ENCODE data around the gene PPP1R13B. TPM values are rescaled to one million over a fixed set of nuclear protein-coding genes. Genes with fewer than 3 reads are reported as not detected.

PPP1R13B gene
- total RNA-seq, 1 donor from 2014 or later = 16.2 TPM

GRCh38 chr14:103729496-103730448 is 117.6 kb downstream of the PPP1R13B start:
- ATAC-seq (ENCODE audit: low read depth) (no peak), DNase-seq (no peak)
- no peaks in the 10 kb centered on the region for H3K27me3 Mint-ChIP-seq
- no peak for TF ChIP-seq CTCF (IDR thresholded peaks at IDR 0.05)
- CTCF ChIA-PET = no interaction called here
- H3K9me3 Mint-ChIP-seq = no peaks in the 10 kb centered on the region
- H3K4me3 Mint-ChIP-seq = no peak overlapping the region
- POLR2A ChIA-PET = no interaction called here
- peaks cover 34% of the 10 kb centered on the region for H3K36me3 Mint-ChIP-seq (ENCODE audit: low read depth)
- no peaks in the 10 kb centered on the region for H3K4me1 Mint-ChIP-seq
- H3K27ac Mint-ChIP-seq = no peak overlapping the region
- intact Hi-C loops (cut with micrococcal nuclease) = no loop called here

- Mint-ChIP-seq H3K9me3 (no peaks in the 10 kb centered on the region), H3K4me3 (no peak overlapping the region), H3K4me1 (no peaks in the 10 kb centered on the region), H3K27me3 (no peaks in the 10 kb centered on the region), H3K27ac (no peak overlapping the region), H3K36me3 (ENCODE audit: low read depth) (peaks cover 29% of the 10 kb centered on the region)
- POLR2A ChIA-PET = no interaction called here
- DNase-seq (no peak), ATAC-seq (ENCODE audit: low read depth) (no peak)
- no peak for TF ChIP-seq CTCF (IDR thresholded peaks at IDR 0.05)
- CTCF ChIA-PET = no interaction called here
- intact Hi-C loops (cut with micrococcal nuclease) = no loop called here
Observed at GRCh38 chr14:103728721-103729120, 118.7 kb downstream of the PPP1R13B start.

- H3K36me3 Mint-ChIP-seq (ENCODE audit: low read depth) = peaks cover 23% of the 10 kb centered on the region
Observed at GRCh38 chr14:103728141-103728540, 119.2 kb downstream of the PPP1R13B start.

GRCh38 chr14:103727313-103727980 is 119.9 kb downstream of the PPP1R13B start:
- Mint-ChIP-seq H3K27ac (no peak overlapping the region), H3K4me1 (no peaks in the 10 kb centered on the region), H3K4me3 (no peak overlapping the region), H3K36me3 (ENCODE audit: low read depth) (peaks cover 19% of the 10 kb centered on the region), H3K27me3 (no peaks in the 10 kb centered on the region), H3K9me3 (no peaks in the 10 kb centered on the region)
- no peak for TF ChIP-seq CTCF (IDR thresholded peaks at IDR 0.05)
- ChIA-PET POLR2A (interaction anchor here (0.5 to 0.7 kb wide), 2 partner anchors 40 to 135 kb away, joined by 3 to 4 read pairs; no protein-coding TSS in a partner anchor), CTCF (no interaction called here)
- ATAC-seq (ENCODE audit: low read depth) (no peak), DNase-seq (no peak)
- intact Hi-C loops (cut with micrococcal nuclease) = no loop called here

More at GRCh38 chr14:103728141-103728540, 119.2 kb downstream of the PPP1R13B start:
- Mint-ChIP-seq H3K27me3 (no peaks in the 10 kb centered on the region), H3K27ac (no peak overlapping the region), H3K4me1 (no peaks in the 10 kb centered on the region), H3K9me3 (no peaks in the 10 kb centered on the region), H3K4me3 (no peak overlapping the region)
- CTCF ChIA-PET = no interaction called here
- TF ChIP-seq CTCF (IDR thresholded peaks at IDR 0.05) = no peak
- DNase-seq (no peak), ATAC-seq (ENCODE audit: low read depth) (no peak)
- POLR2A ChIA-PET = no interaction called here
- intact Hi-C loops (cut with micrococcal nuclease) = no loop called here

GRCh38 chr14:103726474-103726873 is 120.9 kb downstream of the PPP1R13B start:
- Mint-ChIP-seq H3K4me1 (no peaks in the 10 kb centered on the region), H3K27ac (no peak overlapping the region), H3K27me3 (no peaks in the 10 kb centered on the region), H3K9me3 (no peaks in the 10 kb centered on the region), H3K4me3 (no peak overlapping the region), H3K36me3 (ENCODE audit: low read depth) (peaks cover 19% of the 10 kb centered on the region)
- no peak for ATAC-seq (ENCODE audit: low read depth)
- no peak for TF ChIP-seq CTCF (IDR thresholded peaks at IDR 0.05)
- ChIA-PET POLR2A (interaction anchor here (0.5 to 0.6 kb wide), 2 partner anchors 8 to 134 kb away, joined by 4 read pairs; no protein-coding TSS in a partner anchor), CTCF (no interaction called here)
- no peak for DNase-seq
- intact Hi-C loops (cut with micrococcal nuclease) = no loop called here

Measured in activated B cell treated with CpG ODN at 0.5 μM for 24 hours (primary cell).